Esophagus squamous epithelium (tissue), 5 donors: ENCODE data around the gene TIMP2. TPM values are rescaled to one million over a fixed set of nuclear protein-coding genes. Genes with fewer than 3 reads are reported as not detected.

Experiments used
- DNase-seq: peaks from one replicate; lab custom pipeline; 2025; lab: John Stamatoyannopoulos, UW
- H3K27ac ChIP-seq, 4 donors: fragments of 200-600 bp; sonication (generic); one replicate each; pipeline ENCODE4 v1.5.1; 2016 to 2019; ENCODE audit warnings: mild to moderate bottlenecking in 1 of 4
- H3K27me3 ChIP-seq, 4 donors: fragments of 200-600 bp; sonication (generic); 1 replicate in 3 of 4; 2 replicates in 1 of 4; pipeline versions ENCODE4 v1.5.1 to v1.6.0; 2017 to 2021; ENCODE audit warnings: antibody characterized with exemption in 1 of 4
- H3K36me3 ChIP-seq, 3 donors: fragments of 200-600 bp; sonication (generic); one replicate each; pipeline ENCODE4 v1.5.1; 2016 to 2019
- H3K4me1 ChIP-seq, 3 donors: fragments of 200-600 bp; sonication (generic); one replicate each; pipeline ENCODE4 v1.5.1; 2017 to 2019
- H3K4me3 ChIP-seq, 4 donors: fragments of 200-600 bp; sonication (generic); 1 replicate in 3 of 4; 2 replicates in 1 of 4; pipeline ENCODE4 v1.5.1; 2016 to 2019; ENCODE audit warnings: mild to moderate bottlenecking in 2 of 4, moderate library complexity in 1 of 4
- H3K9me3 ChIP-seq, 3 donors: fragments of 200-600 bp; sonication (generic); one replicate each; pipeline ENCODE4 v1.5.1; 2016 to 2019
- POLR2A ChIP-seq, 4 donors: fragments of 450-650 bp; IDR thresholded peaks; one replicate each; pipeline ENCODE4 v1.6.1; 2017; ENCODE audit warnings: antibody characterized with exemption in 4 of 4, mild to moderate bottlenecking in 4 of 4, moderate library complexity in 3 of 4
- WGBS, 2 donors: methylation state at CpG; one replicate each; pipeline ENCODE4 v1.1.5; 2018; 5-methylcytosine and 5-hydroxymethylcytosine counted together
- intact Hi-C: fragments of 100-400 bp; cut with DNase I; formaldehyde crosslinking; loops from one replicate; pipeline ENCODE4 v1.15.0; 2022
- total RNA-seq, 4 donors: library from RNA; depleted of rRNA; stranded (reverse); fragments of >200 nt; gene quantifications; one replicate each; pipeline ENCODE4 v1.1.0, GENCODE V29; 2016
- TF ChIP-seq, protein P1 (sequence below), 6 experiments: fragments of 450-650 bp in 4 of 6; fragments of 200-600 bp in 2 of 6; sonication (generic) in 2 of 6; IDR thresholded peaks; one replicate each; pipeline ENCODE4 v1.5.1; 2016 to 2019; ENCODE audit warnings: antibody characterized with exemption in 6 of 6, mild to moderate bottlenecking in 4 of 6, moderate library complexity in 4 of 6
- donor health status: DM: yes; HTN: yes; CAD: no.

TIMP2 gene
- total RNA-seq, 4 donors from 2014 or later, result 6.1 to 154 (median 28.2) TPM

DNA sequence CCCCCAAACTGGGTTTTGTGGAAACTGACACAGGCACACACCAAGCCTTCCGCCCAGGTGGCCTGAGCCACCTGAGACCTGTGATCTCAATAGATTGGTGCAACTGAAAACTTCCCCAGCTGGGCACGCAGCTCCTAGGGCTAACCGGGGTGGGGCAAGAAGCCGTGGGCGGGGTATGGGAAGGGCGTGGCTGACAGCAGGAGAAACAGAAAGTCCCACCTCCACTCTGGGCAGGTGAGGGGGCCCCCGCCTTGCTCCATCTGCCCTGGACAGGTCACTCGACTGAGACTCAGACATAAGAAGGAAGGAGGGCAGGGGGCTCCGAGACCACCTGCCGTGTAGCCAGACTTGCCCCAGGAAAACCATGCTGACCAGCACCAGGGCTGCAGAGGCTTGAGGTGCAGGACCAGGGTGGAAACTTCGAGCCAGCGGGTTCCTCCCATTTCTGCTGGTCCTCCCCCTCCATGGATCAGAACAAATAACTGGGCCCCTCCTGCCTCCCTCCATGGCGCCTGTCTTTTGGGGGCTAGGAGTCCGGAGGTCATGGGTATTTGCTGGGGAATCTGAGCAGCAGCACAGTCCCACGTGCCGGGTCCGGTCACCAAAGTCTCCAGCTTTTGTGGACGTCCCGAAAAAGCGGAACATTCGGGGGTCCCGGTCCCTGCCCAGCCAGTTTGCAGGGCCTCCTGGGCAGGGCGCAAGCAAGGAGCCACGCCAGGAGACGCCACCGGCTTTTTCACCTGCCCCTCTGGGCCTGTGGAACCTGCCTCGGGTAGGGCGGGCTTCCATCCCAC, 1.3 kb downstream of the TIMP2 start:
- WGBS, 2 donors, result 4% methylated on average over 9 to 14 of the region's 28 CpGs
- DNase-seq, result no peak
- Histone ChIP-seq H3K36me3 (no peaks in the 10 kb centered on the region), H3K4me1 (peaks cover 35 to 84% (median 46%) of the 10 kb centered on the region in 3 donors), H3K9me3 (no peaks in the 10 kb centered on the region), H3K27me3 (peaks cover 0 to 43% (median 0%) of the 10 kb centered on the region in 4 donors), H3K4me3 (peak overlapping the region; percentile 46 to 78 (median 68)), H3K27ac (peak overlapping the region; percentile 85 to 97 (median 94))
- TF ChIP-seq POLR2A (IDR thresholded peaks at IDR 0.05), result no peak
- intact Hi-C loops, result no loop called here

DNA sequence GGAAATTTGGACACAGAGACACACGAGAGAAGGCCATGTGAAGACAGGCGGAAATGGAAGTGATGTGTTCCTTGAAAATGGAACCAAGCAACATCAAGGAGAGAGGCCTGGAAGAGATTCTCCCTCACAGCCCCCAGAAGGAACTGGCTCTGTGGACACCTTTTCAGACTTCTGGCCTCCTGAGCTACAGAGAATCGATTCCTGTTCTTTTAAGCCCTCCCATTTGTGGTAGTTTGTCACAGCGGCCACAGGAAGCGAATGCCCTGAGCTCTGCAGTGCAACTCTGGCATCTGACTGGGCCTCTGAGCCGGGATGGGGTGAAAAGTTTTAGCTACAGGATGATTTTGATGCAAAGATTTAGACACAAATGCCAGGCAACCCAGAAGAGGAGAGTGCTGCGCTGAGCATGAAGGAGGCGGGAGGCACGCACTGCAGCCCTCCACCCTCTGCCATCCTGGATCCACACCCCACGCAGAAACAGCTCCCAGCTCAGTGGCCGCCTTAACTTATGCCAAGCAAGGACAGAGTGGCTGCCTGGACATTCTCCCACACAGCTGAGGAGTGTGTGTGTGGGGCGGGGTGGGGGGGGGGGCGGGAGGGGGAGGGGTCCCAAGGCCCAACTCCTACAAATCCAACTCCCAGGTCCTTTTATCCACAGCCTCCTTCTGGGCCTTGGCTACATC, 2.2 kb downstream of the TIMP2 start:
- intact Hi-C loops, result no loop called here
- TF ChIP-seq, protein P1, sequence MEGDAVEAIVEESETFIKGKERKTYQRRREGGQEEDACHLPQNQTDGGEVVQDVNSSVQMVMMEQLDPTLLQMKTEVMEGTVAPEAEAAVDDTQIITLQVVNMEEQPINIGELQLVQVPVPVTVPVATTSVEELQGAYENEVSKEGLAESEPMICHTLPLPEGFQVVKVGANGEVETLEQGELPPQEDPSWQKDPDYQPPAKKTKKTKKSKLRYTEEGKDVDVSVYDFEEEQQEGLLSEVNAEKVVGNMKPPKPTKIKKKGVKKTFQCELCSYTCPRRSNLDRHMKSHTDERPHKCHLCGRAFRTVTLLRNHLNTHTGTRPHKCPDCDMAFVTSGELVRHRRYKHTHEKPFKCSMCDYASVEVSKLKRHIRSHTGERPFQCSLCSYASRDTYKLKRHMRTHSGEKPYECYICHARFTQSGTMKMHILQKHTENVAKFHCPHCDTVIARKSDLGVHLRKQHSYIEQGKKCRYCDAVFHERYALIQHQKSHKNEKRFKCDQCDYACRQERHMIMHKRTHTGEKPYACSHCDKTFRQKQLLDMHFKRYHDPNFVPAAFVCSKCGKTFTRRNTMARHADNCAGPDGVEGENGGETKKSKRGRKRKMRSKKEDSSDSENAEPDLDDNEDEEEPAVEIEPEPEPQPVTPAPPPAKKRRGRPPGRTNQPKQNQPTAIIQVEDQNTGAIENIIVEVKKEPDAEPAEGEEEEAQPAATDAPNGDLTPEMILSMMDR (IDR thresholded peaks at IDR 0.05), result no peak
- no peak for TF ChIP-seq POLR2A (IDR thresholded peaks at IDR 0.05)
- DNase-seq, result no peak
- 46 to 60% methylated on average over 6 to 7 of the region's 13 CpGs for WGBS, 2 donors
- Histone ChIP-seq H3K9me3 (no peaks in the 10 kb centered on the region), H3K27ac (peak overlapping the region; percentile 85 to 97 (median 94)), H3K4me1 (peaks cover 35 to 93% (median 51%) of the 10 kb centered on the region in 3 donors), H3K36me3 (no peaks in the 10 kb centered on the region), H3K27me3 (peaks cover 0 to 34% (median 0%) of the 10 kb centered on the region in 4 donors), H3K4me3 (peak overlapping the region in 3 of 4 donors; percentile 60 to 78 (median 76))

DNA sequence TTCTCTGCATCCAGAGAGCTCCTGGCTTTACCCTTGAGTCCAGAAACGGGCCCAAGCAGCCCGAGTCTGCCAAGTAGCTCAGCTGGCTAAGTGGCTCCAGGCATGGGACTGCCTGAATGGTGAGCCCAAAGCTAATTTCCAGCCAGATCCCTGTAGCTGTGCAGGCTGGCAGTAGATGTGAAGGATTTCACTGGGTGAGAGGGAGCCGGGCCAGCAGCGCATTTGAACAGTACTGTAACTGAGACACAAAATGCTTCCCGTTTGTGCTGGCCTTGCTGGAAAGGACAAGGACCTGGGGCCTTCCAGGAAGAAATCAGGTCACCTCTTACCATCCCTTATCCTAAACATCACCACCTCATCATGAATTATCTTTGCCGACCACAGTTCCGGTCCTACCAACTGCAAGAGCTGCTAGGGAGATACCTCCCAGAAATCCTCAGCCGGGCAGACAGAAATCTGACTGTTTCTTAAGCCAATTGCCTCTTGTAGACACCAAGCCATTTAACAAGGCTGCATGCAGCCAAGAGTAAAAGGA, 3.7 kb downstream of the TIMP2 start:
- peak overlapping the region; percentile 6 to 97 (median 90) for H3K27ac ChIP-seq
- peaks cover 0 to 26% (median 0%) of the 10 kb centered on the region in 4 donors for H3K27me3 ChIP-seq
- H3K4me1 ChIP-seq, result peaks cover 37 to 95% (median 59%) of the 10 kb centered on the region in 3 donors
- H3K9me3 ChIP-seq, result no peaks in the 10 kb centered on the region
- 41 to 46% methylated on average over 3 to 8 of the region's 8 CpGs for WGBS, 2 donors
- TF ChIP-seq, protein P1 (IDR thresholded peaks at IDR 0.05), result no peak
- TF ChIP-seq POLR2A (IDR thresholded peaks at IDR 0.05), result no peak
- peak overlapping the region in 1 of 4 donors; percentile 27 for H3K4me3 ChIP-seq
- no peak for DNase-seq
- H3K36me3 ChIP-seq, result no peaks in the 10 kb centered on the region
- intact Hi-C loops, result no loop called here

DNA sequence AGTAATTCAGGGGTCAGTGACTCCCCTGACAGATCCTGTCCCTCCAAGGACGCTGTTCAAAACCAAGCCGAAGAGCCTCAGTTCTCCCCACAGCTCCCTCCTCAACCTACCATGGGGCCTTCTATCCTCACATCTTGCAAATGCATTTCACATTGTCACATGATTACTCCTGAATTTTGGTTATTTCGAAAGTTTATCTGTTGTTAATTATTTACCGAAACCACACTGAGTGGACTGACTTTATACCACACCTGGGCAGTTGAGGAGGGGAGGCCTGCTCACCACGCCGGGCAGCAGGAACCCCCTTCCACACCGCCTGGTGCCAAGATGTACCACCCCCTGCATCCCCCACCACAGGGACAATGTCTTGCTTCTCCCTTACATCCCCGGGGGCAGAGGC, 4.7 kb downstream of the TIMP2 start:
- WGBS, 2 donors, result 71 to 82% methylated on average over 6 to 8 of the region's 8 CpGs
- H3K4me1 ChIP-seq, result peaks cover 36 to 95% (median 65%) of the 10 kb centered on the region in 3 donors
- peak overlapping the region in 3 of 4 donors; percentile 5 to 97 (median 44) for H3K27ac ChIP-seq
- peaks cover 0 to 17% (median 0%) of the 10 kb centered on the region in 4 donors for H3K27me3 ChIP-seq
- DNase-seq, result no peak
- intact Hi-C loops, result no loop called here
- H3K9me3 ChIP-seq, result no peaks in the 10 kb centered on the region
- H3K36me3 ChIP-seq, result no peaks in the 10 kb centered on the region
- no peak for TF ChIP-seq POLR2A (IDR thresholded peaks at IDR 0.05)
- TF ChIP-seq, protein P1 (IDR thresholded peaks at IDR 0.05), result no peak
- no peak overlapping the region for H3K4me3 ChIP-seq

DNA sequence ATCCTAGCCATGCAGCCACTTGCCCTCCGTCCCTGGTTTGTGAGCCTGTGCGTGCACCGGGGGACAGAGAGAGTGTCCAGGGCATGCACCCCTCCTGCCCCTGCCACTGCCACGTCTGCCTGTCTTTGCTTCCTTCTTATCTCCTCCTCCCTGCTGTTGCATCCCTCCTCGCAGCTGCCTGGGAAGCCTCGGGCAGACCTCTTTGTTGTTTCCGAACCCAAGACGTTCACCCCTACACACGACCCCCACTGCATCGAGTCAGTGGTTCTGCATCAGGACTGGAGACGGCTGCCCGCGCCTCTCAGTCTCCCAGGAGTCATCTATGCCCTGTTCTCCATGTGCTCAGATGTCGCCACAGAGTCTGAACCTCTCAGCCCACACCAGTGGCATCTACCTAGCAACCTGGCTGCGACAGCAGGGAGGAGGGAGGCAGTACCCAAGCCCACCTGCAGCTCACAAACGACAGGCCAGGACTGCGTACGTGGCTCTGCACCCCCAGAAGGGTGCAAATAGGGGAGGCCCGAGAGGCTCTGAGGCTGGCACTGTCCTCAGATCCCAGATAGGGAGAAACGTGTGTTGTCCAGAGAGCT, 5.2 kb downstream of the TIMP2 start:
- Histone ChIP-seq H3K27me3 (peaks cover 0 to 12% (median 0%) of the 10 kb centered on the region in 4 donors), H3K4me1 (peaks cover 30 to 97% (median 71%) of the 10 kb centered on the region in 3 donors), H3K4me3 (no peak overlapping the region), H3K9me3 (no peaks in the 10 kb centered on the region), H3K36me3 (no peaks in the 10 kb centered on the region), H3K27ac (peak overlapping the region in 3 of 4 donors; percentile 5 to 97 (median 44))
- WGBS, 2 donors, result 66 to 73% methylated on average over 18 to 19 of the region's 20 CpGs
- TF ChIP-seq, protein P1 (IDR thresholded peaks at IDR 0.05), result no peak
- TF ChIP-seq POLR2A (IDR thresholded peaks at IDR 0.05), result no peak
- no peak for DNase-seq
- intact Hi-C loops, result no loop called here
